Muscle of leg (tissue), 11 donors: ENCODE data around the gene SF3A1. TPM values are rescaled to one million over a fixed set of nuclear protein-coding genes. Genes with fewer than 3 reads are reported as not detected.

ENCODE experiments used
- DNase-seq: peaks from one replicate; pipeline ENCODE4 v3.0.0; 2013
- H3K27ac ChIP-seq: one replicate; pipeline ENCODE4 v1.5.1; 2013; ENCODE audit warnings: mild to moderate bottlenecking, low read length, control low read depth
- H3K27me3 ChIP-seq: one replicate; pipeline ENCODE4 v1.6.1; 2013; ENCODE audit warnings: low read length; ENCODE audit not compliant: control insufficient read depth, insufficient read depth
- H3K36me3 ChIP-seq: one replicate; pipeline ENCODE4 v1.6.1; 2013; ENCODE audit warnings: low read length; ENCODE audit not compliant: control insufficient read depth, insufficient read depth
- H3K4me1 ChIP-seq: one replicate; pipeline ENCODE4 v1.6.1; 2013; ENCODE audit warnings: low read length; ENCODE audit not compliant: control insufficient read depth, insufficient read depth
- H3K4me3 ChIP-seq: one replicate; pipeline ENCODE4 v1.5.1; 2013; ENCODE audit warnings: low read length, control low read depth
- H3K9me3 ChIP-seq: replicated peaks from 2 replicates; pipeline ENCODE4 v1.6.1; 2013; ENCODE audit warnings: low read depth, low read length; ENCODE audit not compliant: control insufficient read depth
- WGBS: methylation state at CpG from one replicate; pipeline ENCODE4 v1.1.5; 2013; ENCODE audit warnings: missing lambda C conversion rate; ENCODE audit not compliant: insufficient coverage; 5-methylcytosine and 5-hydroxymethylcytosine counted together
- polyA plus RNA-seq, 8 donors: library from polyadenylated mRNA; unstranded; fragments of 120-200 nt; gene quantifications; one replicate each; pipeline versions ENCODE4 v1.2.1 to v1.2.3, GENCODE V29; 2013; ENCODE audit warnings: inconsistent platforms in 1 of 8, low replicate concordance in 1 of 8; ENCODE audit not compliant: insufficient read length in 8 of 8, insufficient read depth in 1 of 8
- total RNA-seq: library from RNA; stranded (reverse); fragments of 120-200 nt; gene quantifications from one replicate; pipeline ENCODE4 v1.2.4, GENCODE V29; 2013

SF3A1 gene
- total and polyA plus RNA-seq, 9 donors, result 23.8 to 110 (median 78.0) TPM

DNA sequence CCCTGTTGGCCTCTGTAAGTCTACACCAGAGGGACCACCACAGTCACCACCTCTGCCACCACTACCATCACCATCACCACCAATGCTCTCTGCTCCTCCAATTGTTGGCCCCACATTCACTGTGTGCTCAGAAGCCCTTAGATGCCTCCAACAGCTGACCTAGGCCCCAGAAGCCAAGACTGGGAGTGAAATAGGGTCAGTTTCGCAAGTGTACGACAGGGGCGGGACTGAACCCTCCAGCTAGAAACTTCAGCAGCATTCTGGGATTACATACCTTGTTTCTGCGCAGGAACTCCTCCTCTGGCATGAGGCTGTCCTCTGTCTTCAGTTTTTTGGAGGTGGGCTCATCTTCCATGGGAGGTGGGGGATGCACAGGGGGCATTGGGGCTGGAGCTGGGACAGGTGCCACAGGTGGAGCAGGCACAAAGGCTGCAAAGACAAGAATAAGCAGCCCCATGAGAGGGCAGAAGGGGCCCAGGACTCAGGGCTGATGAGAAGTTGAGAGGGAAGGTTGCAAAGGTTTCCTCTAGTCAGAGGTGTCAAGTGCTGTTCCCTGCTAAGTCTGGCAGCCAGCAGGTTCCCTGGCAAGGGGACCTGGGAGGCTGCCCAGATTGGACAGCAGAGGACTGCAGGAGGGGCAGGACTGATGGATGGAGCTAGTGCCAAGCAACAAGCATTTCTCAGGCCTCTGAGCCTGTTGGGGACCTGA, 19.8 kb downstream of the SF3A1 start:
- no peak overlapping the region for H3K27ac ChIP-seq
- no peaks in the 10 kb centered on the region for H3K9me3 ChIP-seq
- no peaks in the 10 kb centered on the region for H3K27me3 ChIP-seq
- no peak for DNase-seq
- 96% methylated on average over 4 of the region's 4 CpGs for WGBS
- peaks cover 27% of the 10 kb centered on the region for H3K4me1 ChIP-seq
- no peak overlapping the region for H3K4me3 ChIP-seq
- H3K36me3 ChIP-seq, result peaks cover 93% of the 10 kb centered on the region

DNA sequence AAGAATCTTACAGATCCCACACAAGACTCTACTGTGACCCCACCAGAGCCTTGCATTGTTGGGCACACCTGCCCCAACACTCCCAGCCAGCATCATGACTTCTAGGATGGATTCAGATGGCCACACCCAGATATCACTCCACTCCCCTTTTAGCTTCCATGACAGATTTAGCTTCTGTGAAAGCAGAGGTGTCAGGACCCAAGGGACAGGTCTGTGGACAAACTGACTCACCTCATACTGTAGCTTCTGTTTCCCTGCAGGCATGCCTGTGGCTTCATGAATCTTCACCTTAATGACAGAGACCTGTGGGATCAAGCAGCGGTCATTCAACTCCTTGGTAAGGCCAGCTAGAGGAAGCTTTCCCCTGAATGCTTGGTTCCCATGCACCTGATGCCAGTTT, 21.5 kb downstream of the SF3A1 start:
- Histone ChIP-seq H3K4me1 (peaks cover 11% of the 10 kb centered on the region), H3K4me3 (no peak overlapping the region), H3K27me3 (no peaks in the 10 kb centered on the region), H3K27ac (no peak overlapping the region), H3K9me3 (no peaks in the 10 kb centered on the region), H3K36me3 (peaks cover 86% of the 10 kb centered on the region)
- no peak for DNase-seq
- WGBS, result 100% methylated on average over 1 of the region's 1 CpG

DNA sequence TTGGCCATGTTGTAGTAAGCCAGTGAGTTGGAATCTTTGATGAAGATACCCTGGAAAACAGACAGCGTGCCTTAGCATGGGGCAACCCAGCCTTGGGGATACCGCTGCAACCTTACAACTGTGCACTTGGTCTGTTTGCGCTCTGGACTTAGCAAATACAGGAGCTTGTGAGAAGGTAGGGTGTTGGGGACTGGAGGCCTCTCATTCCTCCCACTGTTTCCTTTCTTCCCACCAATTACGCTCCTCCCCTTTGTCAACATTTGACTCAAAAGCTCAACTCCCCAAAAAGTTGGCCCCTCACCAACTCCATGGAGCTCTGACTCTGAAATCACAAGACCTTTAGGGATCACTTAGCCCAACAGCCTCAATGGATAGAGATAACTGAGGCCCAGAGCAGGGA, 22.0 kb downstream of the SF3A1 start:
- Histone ChIP-seq H3K27ac (no peak overlapping the region), H3K36me3 (peaks cover 81% of the 10 kb centered on the region), H3K9me3 (no peaks in the 10 kb centered on the region), H3K27me3 (no peaks in the 10 kb centered on the region), H3K4me3 (no peak overlapping the region), H3K4me1 (peaks cover 8% of the 10 kb centered on the region)
- no CpG with 5 or more reads among the region's 4 CpGs for WGBS
- DNase-seq, result no peak

DNA sequence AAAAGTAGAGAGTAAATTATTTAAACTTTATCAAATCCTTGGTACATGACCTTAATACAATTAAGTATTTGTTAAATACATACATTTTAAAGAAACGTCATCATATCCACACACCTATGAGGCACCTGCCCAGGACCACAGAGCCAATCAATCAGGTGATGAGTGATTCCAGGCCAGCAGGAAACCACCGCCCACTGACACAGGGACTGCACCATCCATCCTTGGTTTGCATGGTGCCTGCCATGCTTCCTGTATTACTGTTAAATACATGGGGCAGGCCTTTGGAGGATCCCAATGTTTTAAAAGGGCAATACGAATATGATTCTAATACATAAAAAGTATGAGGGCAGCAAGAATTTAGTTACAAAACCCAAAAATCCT, 23.0 kb downstream of the SF3A1 start:
- DNase-seq, result no peak
- no peak overlapping the region for H3K4me3 ChIP-seq
- H3K36me3 ChIP-seq, result peaks cover 76% of the 10 kb centered on the region
- H3K9me3 ChIP-seq, result no peaks in the 10 kb centered on the region
- 86% methylated on average over 1 of the region's 3 CpGs for WGBS
- H3K27ac ChIP-seq, result no peak overlapping the region
- H3K4me1 ChIP-seq, result peaks cover 4% of the 10 kb centered on the region
- no peaks in the 10 kb centered on the region for H3K27me3 ChIP-seq

DNA sequence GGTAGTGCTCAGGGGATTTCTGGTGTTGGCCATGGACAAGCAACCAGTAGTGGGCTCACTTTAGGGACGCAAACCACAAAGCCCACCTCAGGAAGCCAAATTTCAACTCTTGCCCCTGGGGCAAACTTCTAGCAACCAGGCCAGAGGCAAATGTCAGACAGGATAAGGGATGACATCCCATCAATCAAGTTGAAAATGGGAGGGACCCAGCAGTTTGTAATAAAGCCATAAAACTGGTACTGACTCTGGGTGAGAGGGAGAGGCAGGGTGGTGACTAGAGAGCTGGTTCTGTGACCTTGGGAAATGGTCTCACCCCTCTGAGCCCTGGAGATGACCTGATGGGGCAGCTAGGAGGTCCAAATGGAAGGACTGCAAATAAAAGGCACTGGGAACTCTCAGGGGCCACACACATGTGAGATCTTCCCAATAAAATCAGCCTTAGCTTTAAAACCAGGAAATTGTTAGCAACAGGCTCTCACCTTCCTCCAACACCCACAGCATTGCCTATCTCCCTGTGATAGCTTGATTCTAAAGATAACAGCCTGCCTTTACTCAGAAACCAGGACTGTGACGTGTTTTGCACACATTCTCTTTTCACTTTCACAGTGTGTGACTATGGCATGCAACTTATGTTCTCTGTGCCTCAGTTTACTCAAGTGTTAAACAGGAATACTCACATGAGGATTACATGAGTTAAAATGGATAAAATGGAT, 23.5 kb downstream of the SF3A1 start:
- no peaks in the 10 kb centered on the region for H3K9me3 ChIP-seq
- WGBS, result no CpG with 5 or more reads among the region's 2 CpGs
- peaks cover 72% of the 10 kb centered on the region for H3K36me3 ChIP-seq

DNA sequence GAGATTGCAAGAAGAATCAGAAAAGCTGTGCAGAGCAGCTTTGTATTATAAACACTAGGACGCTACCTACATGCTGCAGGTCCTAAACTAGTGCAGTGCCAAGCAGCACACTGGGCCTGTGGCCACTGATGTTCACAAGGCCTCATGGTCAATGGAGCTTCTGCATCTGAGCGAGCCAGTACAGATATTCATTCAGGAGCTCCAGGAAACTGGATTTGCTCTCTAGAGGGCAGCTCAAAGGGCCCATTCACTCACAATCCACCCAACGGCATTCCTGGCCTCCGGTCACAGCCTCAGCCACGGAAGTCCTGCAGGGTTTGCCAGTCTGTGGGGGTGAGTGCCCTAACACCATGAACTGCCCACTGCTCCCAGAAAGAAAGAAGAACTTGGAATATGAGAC, 24.1 kb downstream of the SF3A1 start:
- Histone ChIP-seq H3K9me3 (no peaks in the 10 kb centered on the region), H3K4me3 (no peak overlapping the region), H3K36me3 (peaks cover 67% of the 10 kb centered on the region), H3K4me1 (peaks cover 4% of the 10 kb centered on the region), H3K27me3 (no peaks in the 10 kb centered on the region), H3K27ac (no peak overlapping the region)
- 81% methylated on average over 3 of the region's 5 CpGs for WGBS
- DNase-seq, result no peak

More for the DNA sequence above, 23.5 kb downstream of the SF3A1 start:
- Histone ChIP-seq H3K27me3 (no peaks in the 10 kb centered on the region), H3K4me3 (no peak overlapping the region), H3K27ac (no peak overlapping the region), H3K4me1 (peaks cover 4% of the 10 kb centered on the region)
- no peak for DNase-seq

DNA sequence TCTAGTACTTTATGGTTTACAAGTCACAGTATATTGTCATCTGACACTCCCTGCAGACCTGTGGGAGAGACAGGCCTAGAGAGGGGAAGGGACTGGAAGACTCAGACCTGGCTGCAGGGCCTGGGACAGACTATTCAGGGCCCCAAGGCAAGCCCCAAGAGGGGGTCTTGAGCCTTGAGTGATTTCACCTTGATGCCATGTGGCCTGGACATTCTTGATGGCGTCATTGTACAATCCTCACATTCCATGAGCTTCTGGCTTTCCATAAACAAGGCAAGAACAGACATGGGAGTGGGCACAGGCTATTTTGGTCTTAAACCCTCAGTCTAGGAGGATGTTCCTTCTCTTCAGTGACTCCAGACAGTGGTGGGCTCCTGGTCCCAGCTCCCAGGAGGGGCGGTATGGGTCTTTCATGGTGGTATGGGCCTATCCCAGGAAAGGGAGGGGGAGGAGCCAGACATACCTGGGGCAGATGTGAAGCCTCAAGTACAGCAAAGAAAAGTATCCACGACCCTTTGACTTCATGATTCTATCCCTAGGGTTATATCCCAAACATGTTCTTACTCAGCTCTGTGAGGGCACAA, 28.1 kb downstream of the SF3A1 start:
- Histone ChIP-seq H3K9me3 (no peaks in the 10 kb centered on the region), H3K27ac (no peak overlapping the region), H3K4me1 (peaks cover 29% of the 10 kb centered on the region), H3K4me3 (no peak overlapping the region), H3K36me3 (peaks cover 27% of the 10 kb centered on the region), H3K27me3 (no peaks in the 10 kb centered on the region)
- no peak for DNase-seq
- WGBS, result no CpG with 5 or more reads among the region's 3 CpGs

DNA sequence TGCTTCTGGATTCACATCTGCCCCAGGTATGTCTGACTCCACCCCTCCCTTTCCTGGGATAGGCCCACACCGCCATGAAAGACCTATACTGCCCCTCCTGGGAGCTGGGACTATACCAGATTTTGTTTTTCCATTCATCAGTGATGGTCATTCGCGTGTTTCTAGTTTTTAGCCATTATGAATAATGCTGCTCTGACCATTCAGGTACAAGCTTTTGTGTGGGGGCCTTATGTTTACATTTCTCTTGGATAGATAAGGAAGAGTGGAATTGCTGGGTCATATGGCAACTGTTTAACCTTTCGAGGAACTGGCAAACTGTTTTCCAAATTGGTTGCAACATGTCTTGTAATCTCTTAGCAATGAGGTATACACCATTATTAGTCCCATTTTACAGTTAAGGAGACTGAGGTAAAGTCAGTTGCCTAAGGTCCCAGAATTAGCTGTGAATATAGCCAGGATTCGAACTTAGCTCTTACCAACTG, 28.8 kb downstream of the SF3A1 start:
- no peak for DNase-seq
- Histone ChIP-seq H3K27me3 (no peaks in the 10 kb centered on the region), H3K4me1 (peaks cover 29% of the 10 kb centered on the region), H3K27ac (no peak overlapping the region), H3K9me3 (no peaks in the 10 kb centered on the region), H3K36me3 (peaks cover 22% of the 10 kb centered on the region), H3K4me3 (no peak overlapping the region)
- WGBS, result 100% methylated on average over 1 of the region's 5 CpGs

DNA sequence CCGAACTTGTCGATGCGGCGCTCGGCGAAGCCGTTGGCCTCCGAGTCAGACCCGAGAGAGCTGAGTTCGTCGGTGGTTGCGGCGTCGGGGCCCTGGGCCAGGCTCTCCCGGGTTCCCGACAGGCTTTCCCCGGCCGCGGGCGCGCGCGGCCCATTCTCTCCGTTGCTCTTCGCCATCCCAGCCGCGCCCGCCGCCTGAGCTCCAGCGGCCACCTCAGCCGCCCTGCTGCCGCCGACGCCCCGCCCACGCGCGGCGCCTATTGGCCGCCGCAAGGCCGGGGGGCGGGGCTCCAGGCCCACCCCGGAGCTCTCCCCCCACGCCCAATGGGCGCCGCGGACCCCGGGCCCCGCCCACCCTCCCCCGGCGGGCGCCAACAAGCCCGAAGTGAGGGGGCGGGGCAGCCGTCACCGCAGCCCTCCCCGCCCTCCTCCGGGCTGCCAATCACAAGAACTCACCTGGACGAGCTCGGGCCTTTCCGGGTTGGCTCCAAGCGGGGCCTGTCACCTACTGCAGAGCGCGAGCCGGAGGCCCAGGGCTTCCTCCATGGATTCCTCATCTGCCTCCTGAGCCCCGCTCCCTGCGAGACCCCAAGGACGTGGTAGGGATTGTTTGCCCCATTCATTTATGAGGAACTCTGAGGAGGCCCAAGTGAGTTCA, 29.9 kb downstream of the SF3A1 start, which contains the start of gene TBC1D10A:
Gene TBC1D10A (minus strand): TSS at position 236 of the 657 bp plus-strand sequence. CDS start 60 bp downstream, at position 176.
- Histone ChIP-seq H3K36me3 (peaks cover 13% of the 10 kb centered on the region), H3K27me3 (no peaks in the 10 kb centered on the region), H3K4me1 (peaks cover 29% of the 10 kb centered on the region), H3K9me3 (no peaks in the 10 kb centered on the region), H3K4me3 (peak within 1 kb of the TSS; percentile 79), H3K27ac (peak within 1 kb of the TSS; percentile 51)
- WGBS, result under 1% methylated on average over 59 of the region's 69 CpGs
- peak; percentile 95 for DNase-seq

DNA sequence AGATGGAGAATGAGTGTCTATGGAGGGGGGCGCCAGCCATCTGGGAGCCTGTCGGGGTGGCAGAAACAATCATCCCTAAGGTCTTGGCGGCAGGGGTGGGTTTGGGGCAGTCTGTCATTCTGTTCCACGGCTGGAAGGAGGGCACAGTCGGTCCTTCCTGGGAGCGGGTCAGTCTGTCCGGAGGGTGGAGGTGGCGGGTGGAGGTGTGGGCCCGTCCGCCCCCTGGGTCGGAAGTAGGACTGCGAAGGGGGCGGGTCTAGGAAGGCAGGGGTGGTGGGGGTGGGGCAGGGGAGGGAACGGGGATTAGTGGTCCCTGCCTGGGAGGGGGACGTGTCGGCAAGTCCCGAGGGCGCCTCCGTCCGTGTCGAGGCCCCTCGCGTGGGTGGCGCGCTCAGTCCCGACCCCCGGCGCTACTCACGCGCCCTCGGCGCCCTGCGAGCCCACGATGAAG, 30.4 kb downstream of the SF3A1 start:
- H3K27me3 ChIP-seq, result no peaks in the 10 kb centered on the region
- peaks cover 12% of the 10 kb centered on the region for H3K36me3 ChIP-seq
- H3K4me3 ChIP-seq, result peak overlapping the region; percentile 79
- no peaks in the 10 kb centered on the region for H3K9me3 ChIP-seq
- 2% methylated on average over 26 of the region's 34 CpGs for WGBS
- H3K4me1 ChIP-seq, result peaks cover 34% of the 10 kb centered on the region
- no peak overlapping the region for H3K27ac ChIP-seq
- no peak for DNase-seq
